Endodermal cell (in vitro differentiated cells): ENCODE results near the gene DDAH1. TPM values are rescaled to one million over a fixed set of nuclear protein-coding genes. Genes with fewer than 3 reads are reported as not detected.

Experiments
- DNase-seq: peaks from one replicate; pipeline ENCODE4 v3.0.0-alpha.2; 2017
- H3K27ac ChIP-seq: 2 replicates; pipeline ENCODE4 v1.5.1; 2013; ENCODE audit warnings: mild to moderate bottlenecking, low read depth, low read length, moderate library complexity
- H3K27me3 ChIP-seq: 2 replicates; pipeline ENCODE4 v1.6.1; 2013; ENCODE audit warnings: mild to moderate bottlenecking, low read length, moderate library complexity; ENCODE audit not compliant: insufficient read depth, control insufficient read depth, poor library complexity, severe bottlenecking
- H3K36me3 ChIP-seq: 2 replicates; pipeline ENCODE4 v1.7.0; 2013; ENCODE audit warnings: mild to moderate bottlenecking, low read length, moderate library complexity; ENCODE audit not compliant: control insufficient read depth, insufficient read depth
- H3K4me1 ChIP-seq: one replicate; pipeline ENCODE4 v1.7.0; 2013; ENCODE audit warnings: low read length; ENCODE audit not compliant: control insufficient read depth, insufficient read depth
- H3K4me3 ChIP-seq: 2 replicates; pipeline ENCODE4 v1.5.1; 2013; ENCODE audit warnings: mild to moderate bottlenecking, low read length, moderate library complexity
- H3K9ac ChIP-seq: 2 replicates; pipeline ENCODE4 v1.6.1; 2013; ENCODE audit warnings: mild to moderate bottlenecking, low read length, moderate library complexity; ENCODE audit not compliant: poor library complexity, severe bottlenecking; ENCODE audit errors: extremely low read depth
- H3K9me3 ChIP-seq: 2 replicates; pipeline ENCODE4 v1.6.1; 2013; ENCODE audit warnings: mild to moderate bottlenecking, low read length, moderate library complexity; ENCODE audit not compliant: control insufficient read depth
- H3K27ac Mint-ChIP-seq: 2 replicates; pipeline ENCODE4 v1.8.0; 2020; ENCODE audit warnings: mixed read lengths
- H3K27me3 Mint-ChIP-seq: 2 replicates; pipeline ENCODE4 v1.8.0; 2021; ENCODE audit warnings: mild to moderate bottlenecking, mixed read lengths; ENCODE audit not compliant: insufficient read depth
- H3K36me3 Mint-ChIP-seq: 2 replicates; pipeline ENCODE4 v1.8.0; 2020; ENCODE audit warnings: low read depth, mixed read lengths
- H3K4me1 Mint-ChIP-seq: 2 replicates; pipeline ENCODE4 v1.8.0; 2020; ENCODE audit warnings: mixed read lengths
- H3K4me3 Mint-ChIP-seq: 2 replicates; pipeline ENCODE4 v1.8.0; 2020; ENCODE audit warnings: mild to moderate bottlenecking, moderate library complexity, mixed read lengths
- H3K9me3 Mint-ChIP-seq: 2 replicates; pipeline ENCODE4 v1.8.0; 2020; ENCODE audit warnings: mild to moderate bottlenecking, mixed read lengths
- WGBS, 2 experiments: methylation state at CpG; one replicate each; pipeline versions ENCODE4 v1.1.5 to v1.1.7; 2013; ENCODE audit warnings: missing lambda C conversion rate in 2 of 2, mixed read lengths in 1 of 2; ENCODE audit not compliant: insufficient coverage in 1 of 2, insufficient read length in 1 of 2; 5-methylcytosine and 5-hydroxymethylcytosine counted together
- total RNA-seq, 2 donors: library from RNA; stranded (reverse); fragmentation: NEBNext Ultra II Directional in 1 of 2; extraction: Animal tissue kit (Norgen Biotek cat#: 25700) in 1 of 2; gene quantifications; 2 replicates in 1 of 2; 3 replicates in 1 of 2; pipeline ENCODE4 v1.2.1, GENCODE V29; 2021
- TF ChIP-seq, protein P1 (sequence below): fragments of 200-600 bp; sonication (generic); conservative IDR thresholded peaks from 2 replicates; pipeline ENCODE4 v1.5.0; 2021; ENCODE audit warnings: antibody characterized with exemption, mild to moderate bottlenecking

Gene DDAH1
- total RNA-seq, 2 donors from 2014 or later, result 16.3 to 22.8 TPM

DNA sequence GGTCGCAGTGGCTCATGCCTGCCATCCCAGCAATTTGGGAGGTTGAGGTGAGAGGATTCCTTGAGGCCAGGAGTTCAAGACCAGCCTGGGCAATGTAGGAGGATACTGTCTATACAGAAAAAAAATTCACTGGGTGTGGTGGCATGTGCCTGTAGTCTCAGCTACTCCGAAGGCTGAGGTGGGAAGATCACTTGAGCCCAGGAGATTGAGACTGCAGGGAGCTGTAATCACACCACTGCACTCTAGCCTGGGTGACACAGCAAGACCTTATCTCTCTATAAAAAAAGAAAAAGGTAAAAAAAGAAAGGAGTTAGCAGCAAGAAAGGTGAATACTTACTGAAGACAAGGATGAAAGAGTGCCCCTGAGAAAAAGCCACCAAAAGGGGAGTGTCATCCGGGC is 164.8 kb downstream of the DDAH1 start:
- peaks cover 1% of the 10 kb centered on the region for H3K27me3 Mint-ChIP-seq
- H3K36me3 Mint-ChIP-seq, result no peaks in the 10 kb centered on the region
- Histone ChIP-seq H3K4me1 (no peaks in the 10 kb centered on the region), H3K36me3 (no peaks in the 10 kb centered on the region), H3K4me3 (no peak overlapping the region), H3K27ac (no peak overlapping the region), H3K9ac (no peak overlapping the region), H3K27me3 (no peaks in the 10 kb centered on the region), H3K9me3 (no peaks in the 10 kb centered on the region)
- H3K27ac Mint-ChIP-seq, result no peak overlapping the region
- no peaks in the 10 kb centered on the region for H3K9me3 Mint-ChIP-seq
- DNase-seq, result no peak
- peaks cover 11% of the 10 kb centered on the region for H3K4me1 Mint-ChIP-seq
- WGBS, 2 experiments, result 94 to 100% methylated on average over 3 of the region's 3 CpGs
- H3K4me3 Mint-ChIP-seq, result no peak overlapping the region
- TF ChIP-seq, protein P1, sequence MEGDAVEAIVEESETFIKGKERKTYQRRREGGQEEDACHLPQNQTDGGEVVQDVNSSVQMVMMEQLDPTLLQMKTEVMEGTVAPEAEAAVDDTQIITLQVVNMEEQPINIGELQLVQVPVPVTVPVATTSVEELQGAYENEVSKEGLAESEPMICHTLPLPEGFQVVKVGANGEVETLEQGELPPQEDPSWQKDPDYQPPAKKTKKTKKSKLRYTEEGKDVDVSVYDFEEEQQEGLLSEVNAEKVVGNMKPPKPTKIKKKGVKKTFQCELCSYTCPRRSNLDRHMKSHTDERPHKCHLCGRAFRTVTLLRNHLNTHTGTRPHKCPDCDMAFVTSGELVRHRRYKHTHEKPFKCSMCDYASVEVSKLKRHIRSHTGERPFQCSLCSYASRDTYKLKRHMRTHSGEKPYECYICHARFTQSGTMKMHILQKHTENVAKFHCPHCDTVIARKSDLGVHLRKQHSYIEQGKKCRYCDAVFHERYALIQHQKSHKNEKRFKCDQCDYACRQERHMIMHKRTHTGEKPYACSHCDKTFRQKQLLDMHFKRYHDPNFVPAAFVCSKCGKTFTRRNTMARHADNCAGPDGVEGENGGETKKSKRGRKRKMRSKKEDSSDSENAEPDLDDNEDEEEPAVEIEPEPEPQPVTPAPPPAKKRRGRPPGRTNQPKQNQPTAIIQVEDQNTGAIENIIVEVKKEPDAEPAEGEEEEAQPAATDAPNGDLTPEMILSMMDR, result no peak

DNA sequence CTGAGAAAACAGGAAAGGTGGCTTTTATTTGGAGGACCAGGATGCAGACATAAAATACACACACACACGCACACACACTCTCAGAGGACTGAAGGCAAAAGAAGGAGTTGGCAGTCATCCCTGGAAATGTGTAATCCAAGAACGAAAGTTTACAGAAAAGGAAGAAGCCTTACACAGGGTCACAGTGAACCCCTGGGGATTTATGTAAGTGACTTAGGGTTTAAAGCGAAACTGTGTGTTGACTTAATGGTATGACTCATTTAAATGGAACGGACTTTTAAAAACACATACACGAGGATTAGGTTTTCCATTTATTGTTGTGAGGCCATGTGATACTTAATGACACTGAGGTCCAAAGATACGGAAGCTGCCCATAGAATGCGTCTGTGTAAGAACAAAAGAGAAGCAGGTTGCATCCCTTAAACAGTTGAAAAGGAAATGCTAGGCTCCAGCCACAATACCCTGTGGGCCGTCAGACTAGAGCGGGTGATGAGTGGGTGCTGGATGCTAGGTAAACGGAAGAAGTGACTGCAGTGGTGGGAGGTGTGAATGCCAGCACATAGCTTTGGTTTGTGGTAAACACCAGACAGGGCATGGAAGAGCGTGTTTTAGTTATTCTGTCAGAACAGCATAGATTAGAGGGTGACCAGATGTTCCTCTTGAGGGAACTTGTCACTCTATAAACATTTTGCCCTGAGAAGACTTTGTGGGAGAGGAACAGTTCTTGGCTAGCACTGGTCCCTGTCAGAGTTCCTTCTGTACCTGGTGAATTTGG is 166.9 kb downstream of the DDAH1 start:
- TF ChIP-seq, protein P1, result no peak
- no peak overlapping the region for H3K4me3 ChIP-seq
- H3K4me1 ChIP-seq, result no peaks in the 10 kb centered on the region
- H3K27me3 Mint-ChIP-seq, result no peaks in the 10 kb centered on the region
- H3K27me3 ChIP-seq, result no peaks in the 10 kb centered on the region
- H3K4me1 Mint-ChIP-seq, result peaks cover 11% of the 10 kb centered on the region
- H3K36me3 Mint-ChIP-seq, result no peaks in the 10 kb centered on the region
- H3K9me3 ChIP-seq, result no peaks in the 10 kb centered on the region
- DNase-seq, result no peak
- H3K27ac ChIP-seq, result no peak overlapping the region
- H3K36me3 ChIP-seq, result no peaks in the 10 kb centered on the region
- no peak overlapping the region for H3K27ac Mint-ChIP-seq
- H3K4me3 Mint-ChIP-seq, result no peak overlapping the region
- 79% methylated on average over 10 to 11 of the region's 11 CpGs for WGBS, 2 experiments
- no peaks in the 10 kb centered on the region for H3K9me3 Mint-ChIP-seq
- H3K9ac ChIP-seq, result no peak overlapping the region

DNA sequence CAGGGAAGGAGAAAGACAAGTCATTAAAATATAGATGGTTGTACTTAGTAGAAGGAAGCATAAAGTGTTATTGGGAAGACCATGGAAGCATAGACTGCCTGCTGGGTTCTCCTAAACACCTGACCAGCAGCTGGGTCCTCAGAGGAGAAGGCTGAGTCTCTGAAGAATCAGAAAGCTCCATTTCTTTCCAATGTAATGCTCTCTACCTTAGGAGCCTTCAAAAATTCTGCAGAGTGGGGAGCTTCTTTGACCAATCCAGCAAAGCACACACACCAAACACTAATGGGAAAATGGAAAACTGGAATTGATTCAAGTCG is 167.5 kb downstream of the DDAH1 start:
- 60% methylated on average over 1 of the region's 1 CpG; no CpG with 5 or more reads in 1 of the 2 experiments for whole genome bisulfite sequencing, 2 experiments
- DNase-seq, result no peak
- Mint-ChIP-seq H3K4me3 (no peak overlapping the region), H3K4me1 (peaks cover 11% of the 10 kb centered on the region), H3K27me3 (no peaks in the 10 kb centered on the region), H3K36me3 (no peaks in the 10 kb centered on the region), H3K27ac (no peak overlapping the region), H3K9me3 (no peaks in the 10 kb centered on the region)
- no peaks in the 10 kb centered on the region for H3K9me3 ChIP-seq
- no peaks in the 10 kb centered on the region for H3K27me3 ChIP-seq
- no peak overlapping the region for H3K4me3 ChIP-seq
- TF ChIP-seq, protein P1, result no peak
- H3K4me1 ChIP-seq, result no peaks in the 10 kb centered on the region
- no peaks in the 10 kb centered on the region for H3K36me3 ChIP-seq
- H3K27ac ChIP-seq, result no peak overlapping the region
- no peak overlapping the region for H3K9ac ChIP-seq
